CD8-positive, alpha-beta memory T cell (primary cell): ENCODE measurements around the gene MTA2. TPM values are rescaled to one million over a fixed set of nuclear protein-coding genes. Genes with fewer than 3 reads are reported as not detected.
"Not testable (repeated sequence)": the region's sequence is repeated elsewhere in the genome, so short reads cannot be mapped to it uniquely, and the experiment has no call there.

Experiments used
- CTCF ChIA-PET: fragments of 350-600 bp; sonication (Branson Sonifier 250); formaldehyde crosslinking; loops from one replicate; lab custom pipeline; 2021; ENCODE audit warnings: antibody characterized with exemption; lab: Charles Lee
- POLR2A ChIA-PET: fragments of 350-600 bp; sonication (Branson Sonifier 250); formaldehyde crosslinking; loops from one replicate; lab custom pipeline; 2021; ENCODE audit warnings: antibody characterized with exemption; lab: Charles Lee
- DNase-seq, 5 donors: peaks; one replicate each; pipeline versions ENCODE4 v3.0.0 to v3.0.0-alpha.2; 2020 to 2022; ENCODE audit warnings: mixed read lengths in 1 of 5
- H3K27ac ChIP-seq: one replicate; pipeline ENCODE4 v1.7.0; 2013; ENCODE audit warnings: low read depth, mild to moderate bottlenecking, low read length, moderate library complexity
- H3K27me3 ChIP-seq: 2 replicates; pipeline ENCODE4 v1.7.0; 2013; ENCODE audit warnings: low read length, mild to moderate bottlenecking; ENCODE audit not compliant: insufficient read depth, poor library complexity, severe bottlenecking
- H3K36me3 ChIP-seq: 2 replicates; pipeline ENCODE4 v1.7.0; 2013; ENCODE audit warnings: mild to moderate bottlenecking, low read length, moderate library complexity; ENCODE audit not compliant: insufficient read depth
- H3K4me1 ChIP-seq: 2 replicates; pipeline ENCODE4 v1.7.0; 2013; ENCODE audit warnings: mild to moderate bottlenecking, low read length, moderate library complexity; ENCODE audit not compliant: insufficient read depth
- H3K4me3 ChIP-seq: 2 replicates; pipeline ENCODE4 v1.7.0; 2013; ENCODE audit warnings: mild to moderate bottlenecking, low read length
- H3K9me3 ChIP-seq: 2 replicates; pipeline ENCODE4 v1.7.0; 2013; ENCODE audit warnings: mild to moderate bottlenecking, low read length
- H3K27ac Mint-ChIP-seq, 8 donors: one replicate each; pipeline ENCODE4 v1.8.0; 2020 to 2021; ENCODE audit warnings: mixed read lengths in 8 of 8, mild to moderate bottlenecking in 6 of 8, inconsistent platforms in 3 of 8, moderate library complexity in 3 of 8
- H3K27me3 Mint-ChIP-seq, 2 donors: one replicate each; pipeline ENCODE4 v1.8.0; 2020 to 2021; ENCODE audit warnings: mixed read lengths in 2 of 2, mild to moderate bottlenecking in 1 of 2, moderate library complexity in 1 of 2
- H3K36me3 Mint-ChIP-seq, 3 donors: one replicate each; pipeline ENCODE4 v1.8.0; 2020 to 2021; ENCODE audit warnings: mixed read lengths in 3 of 3, inconsistent platforms in 1 of 3, mild to moderate bottlenecking in 1 of 3
- H3K4me1 Mint-ChIP-seq, 3 donors: one replicate each; pipeline ENCODE4 v1.8.0; 2020 to 2021; ENCODE audit warnings: mixed read lengths in 3 of 3, inconsistent platforms in 1 of 3, mild to moderate bottlenecking in 1 of 3
- H3K4me3 Mint-ChIP-seq, 7 donors: one replicate each; pipeline ENCODE4 v1.8.0; 2020 to 2021; ENCODE audit warnings: mixed read lengths in 7 of 7, mild to moderate bottlenecking in 6 of 7, moderate library complexity in 4 of 7, inconsistent platforms in 2 of 7
- H3K9me3 Mint-ChIP-seq, 5 donors: one replicate each; pipeline ENCODE4 v1.8.0; 2020 to 2022; ENCODE audit warnings: mixed read lengths in 5 of 5, mild to moderate bottlenecking in 3 of 5, moderate library complexity in 2 of 5, inconsistent platforms in 1 of 5
- polyA plus RNA-seq: library from polyadenylated mRNA; unstranded; fragments of 300-500 nt; fragmentation: Illumina TruSeq; gene quantifications from one replicate; pipeline ENCODE4 v1.2.3, GENCODE V29; 2021
- total RNA-seq, 2 experiments: library from RNA; stranded (reverse); gene quantifications; one replicate each; pipeline ENCODE4 v1.2.3, GENCODE V29; 2021

Gene MTA2
- total and polyA plus RNA-seq, 3 experiments from 2014 or later: 37.4 to 263 (median 248) TPM

GRCh38 chr11:62592989-62593421 lies 8.7 kb downstream of the MTA2 start:
- DNase-seq: no peak
- Histone ChIP-seq H3K4me3 (no peak overlapping the region), H3K4me1 (peaks cover 47% of the 10 kb centered on the region), H3K36me3 (peaks cover 48% of the 10 kb centered on the region), H3K27ac (peak overlapping the region; percentile 92), H3K9me3 (no peaks in the 10 kb centered on the region), H3K27me3 (no peaks in the 10 kb centered on the region)
- CTCF ChIA-PET: interaction anchor here (0.7 to 5.1 kb wide), 24 partner anchors 8 to 312 kb away, joined by 3 to 46 read pairs (median 8); partner anchors contain the start of genes B3GAT3, C11orf98, CSKMT and EEF1G
- Mint-ChIP-seq H3K4me1 (peaks cover 41 to 75% (median 64%) of the 10 kb centered on the region in 3 donors), H3K9me3 (no peaks in the 10 kb centered on the region), H3K27ac (peak overlapping the region in 7 of 8 donors; percentile 64 to 99 (median 98)), H3K27me3 (peaks cover 0 to 3% of the 10 kb centered on the region in 2 donors), H3K36me3 (peaks cover 11 to 72% (median 20%) of the 10 kb centered on the region in 3 donors), H3K4me3 (peak overlapping the region in 2 of 7 donors; percentile 5 to 72)
- POLR2A ChIA-PET: interaction anchor here (0.5 to 3.3 kb wide), 13 partner anchors 10 to 1511 kb away, joined by 3 to 71 read pairs (median 8); partner anchors contain the start of genes B3GAT3, C11orf98, CSKMT and EML3

GRCh38 chr11:62592146-62592815 lies 9.4 kb downstream of the MTA2 start:
- Histone ChIP-seq H3K27ac (peak overlapping the region; percentile 92), H3K9me3 (no peaks in the 10 kb centered on the region), H3K27me3 (no peaks in the 10 kb centered on the region), H3K36me3 (peaks cover 48% of the 10 kb centered on the region), H3K4me3 (peak overlapping the region; percentile 78), H3K4me1 (peaks cover 43% of the 10 kb centered on the region)
- CTCF ChIA-PET: interaction anchor here (0.6 to 5.1 kb wide), 53 partner anchors 7 to 289 kb away, joined by 3 to 46 read pairs (median 5); partner anchors contain the start of genes B3GAT3, C11orf98, CSKMT and EEF1G
- POLR2A ChIA-PET: interaction anchor here (0.5 to 3.3 kb wide), 32 partner anchors 8 to 1512 kb away, joined by 3 to 71 read pairs (median 8); partner anchors contain the start of genes B3GAT3, BSCL2, C11orf98 and CSKMT
- peaks cover 7 to 72% (median 14%) of the 10 kb centered on the region in 3 donors for H3K36me3 Mint-ChIP-seq
- H3K4me1 Mint-ChIP-seq: peaks cover 38 to 74% (median 59%) of the 10 kb centered on the region in 3 donors
- peak overlapping the region; percentile 84 to 99 (median 98) for H3K27ac Mint-ChIP-seq
- no peaks in the 10 kb centered on the region for H3K9me3 Mint-ChIP-seq
- DNase-seq: no peak
- H3K4me3 Mint-ChIP-seq: peak overlapping the region; percentile 84 to 98 (median 95)
- H3K27me3 Mint-ChIP-seq: peaks cover 0 to 3% of the 10 kb centered on the region in 2 donors

GRCh38 chr11:62591448-62592145 lies 10.1 kb downstream of the MTA2 start, which contains the start of gene TUT1:
TSS of gene TUT1 (minus strand) at chr11:62591523. CDS start at chr11:62591485, 38 bp downstream.
- no peaks in the 10 kb centered on the region for H3K27me3 ChIP-seq
- H3K36me3 ChIP-seq: peaks cover 44% of the 10 kb centered on the region
- Mint-ChIP-seq H3K4me1 (peaks cover 36 to 71% (median 59%) of the 10 kb centered on the region in 3 donors), H3K4me3 (peak within 1 kb of the TSS; percentile 84 to 98 (median 95)), H3K36me3 (peaks cover 7 to 72% (median 11%) of the 10 kb centered on the region in 3 donors), H3K9me3 (no peaks in the 10 kb centered on the region), H3K27me3 (peaks cover 0 to 3% of the 10 kb centered on the region in 2 donors), H3K27ac (peak within 1 kb of the TSS; percentile 84 to 99 (median 98))
- H3K9me3 ChIP-seq: no peaks in the 10 kb centered on the region
- ChIA-PET CTCF (interaction anchor here (0.6 to 5.1 kb wide), 52 partner anchors 8 to 289 kb away, joined by 3 to 46 read pairs (median 5); partner anchors contain the start of genes B3GAT3, C11orf98, CSKMT and EEF1G), POLR2A (interaction anchor here (0.5 to 3.3 kb wide), 37 partner anchors 9 to 265 kb away, joined by 3 to 71 read pairs (median 7); partner anchors contain the start of genes B3GAT3, BSCL2, C11orf98 and CSKMT)
- H3K27ac ChIP-seq: peak within 1 kb of the TSS; percentile 92
- H3K4me1 ChIP-seq: peaks cover 41% of the 10 kb centered on the region
- DNase-seq: peak; percentile 91 to 98 (median 97)
- H3K4me3 ChIP-seq: peak within 1 kb of the TSS; percentile 83

- no peak for DNase-seq
- peaks cover 0 to 54% (median 6%) of the 10 kb centered on the region in 3 donors for H3K36me3 Mint-ChIP-seq
- Histone ChIP-seq H3K27ac (no peak overlapping the region), H3K4me1 (peaks cover 40% of the 10 kb centered on the region), H3K9me3 (no peaks in the 10 kb centered on the region), H3K4me3 (no peak overlapping the region), H3K27me3 (no peaks in the 10 kb centered on the region), H3K36me3 (peaks cover 25% of the 10 kb centered on the region)
- peaks cover 27 to 61% (median 41%) of the 10 kb centered on the region in 3 donors for H3K4me1 Mint-ChIP-seq
- peak overlapping the region in 6 of 8 donors; percentile 23 to 99 (median 88) for H3K27ac Mint-ChIP-seq
- H3K9me3 Mint-ChIP-seq: no peaks in the 10 kb centered on the region
- H3K4me3 Mint-ChIP-seq: peak overlapping the region in 3 of 7 donors; percentile 74 to 91 (median 82)
- H3K27me3 Mint-ChIP-seq: peaks cover 0 to 3% of the 10 kb centered on the region in 2 donors
- ChIA-PET CTCF (interaction anchor here (1.2 to 2.0 kb wide), 4 partner anchors 15 to 76 kb away, joined by 3 to 6 read pairs (median 3); partner anchors contain the start of genes C11orf98, CSKMT and EEF1G), POLR2A (interaction anchor here (1.1 to 1.9 kb wide), 2 partner anchors 12 to 14 kb away, joined by 3 to 6 read pairs; no protein-coding TSS in a partner anchor)
These were observed 12.6 kb downstream of the MTA2 start for GRCh38 chr11:62588966-62589637.

- DNase-seq, H3K4me3 ChIP-seq, H3K27me3 Mint-ChIP-seq, H3K27ac ChIP-seq, H3K4me3 Mint-ChIP-seq, H3K9me3 ChIP-seq, H3K27ac Mint-ChIP-seq, POLR2A ChIA-PET, H3K9me3 Mint-ChIP-seq, H3K27me3 ChIP-seq: not testable (repeated sequence)
- H3K4me1 Mint-ChIP-seq: peaks cover 6 to 29% (median 6%) of the 10 kb centered on the region in 3 donors
- H3K36me3 ChIP-seq: peaks cover 42% of the 10 kb centered on the region
- peaks cover 0 to 53% (median 7%) of the 10 kb centered on the region in 3 donors for H3K36me3 Mint-ChIP-seq
- CTCF ChIA-PET: interaction anchor here (1.2 kb wide), 1 partner anchor 12 kb away, joined by 3 read pairs; the partner anchor contains the start of gene EEF1G
- peaks cover 14% of the 10 kb centered on the region for H3K4me1 ChIP-seq
These were observed 16.3 kb downstream of the MTA2 start for GRCh38 chr11:62585356-62585755.

GRCh38 chr11:62581735-62582134 lies 19.9 kb downstream of the MTA2 start:
- H3K27me3 ChIP-seq, H3K4me1 ChIP-seq, H3K4me3 Mint-ChIP-seq, H3K27ac Mint-ChIP-seq, H3K9me3 ChIP-seq, DNase-seq, POLR2A ChIA-PET, H3K27ac ChIP-seq, H3K27me3 Mint-ChIP-seq, CTCF ChIA-PET, H3K4me1 Mint-ChIP-seq, H3K4me3 ChIP-seq, H3K9me3 Mint-ChIP-seq: not testable (repeated sequence)
- peaks cover 39% of the 10 kb centered on the region for H3K36me3 ChIP-seq
- peaks cover 0 to 54% (median 9%) of the 10 kb centered on the region in 3 donors for H3K36me3 Mint-ChIP-seq
